Measurements from ENCODE around the gene SF3B2.

GRCh38 chr11:66076561-66076960 is 24.4 kb downstream of the SF3B2 start:
- TF ChIP-seq TAF1 (IDR thresholded peaks at IDR 0.05; ENCODE audit: borderline replicate concordance, low read depth, low read length) = no peak
- TF ChIP-seq ZBTB33 (IDR thresholded peaks at IDR 0.05; ENCODE audit: borderline replicate concordance, low read depth) = no peak
- TF ChIP-seq CTCF (IDR thresholded peaks at IDR 0.05) = no peak
- no peak for TF ChIP-seq USF2 (IDR thresholded peaks at IDR 0.05; ENCODE audit: borderline replicate concordance, low read depth, low read length)
- no peak for TF ChIP-seq TCF12 (IDR thresholded peaks at IDR 0.05)
- no peak for TF ChIP-seq RCOR1 (IDR thresholded peaks at IDR 0.05; ENCODE audit: low read length)
- TF ChIP-seq RXRA (IDR thresholded peaks at IDR 0.05; ENCODE audit: borderline replicate concordance, low read depth) = no peak
- no peak for TF ChIP-seq GATA2 (CRISPR knock-in tag; IDR thresholded peaks at IDR 0.05)
- no peak for TF ChIP-seq MAX (IDR thresholded peaks at IDR 0.05; ENCODE audit: low read depth)
- no peak for TF ChIP-seq POLR2AphosphoS5 (IDR thresholded peaks at IDR 0.05; ENCODE audit: low read depth, low read length)

All from SK-N-SH (cell line).